ENCODE data around the gene CYP4F2.
"Not testable (repeated sequence)": the region's sequence is repeated elsewhere in the genome, so short reads cannot be mapped to it uniquely, and the experiment has no call there.

CYP4F2 gene, protein sequence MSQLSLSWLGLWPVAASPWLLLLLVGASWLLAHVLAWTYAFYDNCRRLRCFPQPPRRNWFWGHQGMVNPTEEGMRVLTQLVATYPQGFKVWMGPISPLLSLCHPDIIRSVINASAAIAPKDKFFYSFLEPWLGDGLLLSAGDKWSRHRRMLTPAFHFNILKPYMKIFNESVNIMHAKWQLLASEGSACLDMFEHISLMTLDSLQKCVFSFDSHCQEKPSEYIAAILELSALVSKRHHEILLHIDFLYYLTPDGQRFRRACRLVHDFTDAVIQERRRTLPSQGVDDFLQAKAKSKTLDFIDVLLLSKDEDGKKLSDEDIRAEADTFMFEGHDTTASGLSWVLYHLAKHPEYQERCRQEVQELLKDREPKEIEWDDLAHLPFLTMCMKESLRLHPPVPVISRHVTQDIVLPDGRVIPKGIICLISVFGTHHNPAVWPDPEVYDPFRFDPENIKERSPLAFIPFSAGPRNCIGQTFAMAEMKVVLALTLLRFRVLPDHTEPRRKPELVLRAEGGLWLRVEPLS

DNA sequence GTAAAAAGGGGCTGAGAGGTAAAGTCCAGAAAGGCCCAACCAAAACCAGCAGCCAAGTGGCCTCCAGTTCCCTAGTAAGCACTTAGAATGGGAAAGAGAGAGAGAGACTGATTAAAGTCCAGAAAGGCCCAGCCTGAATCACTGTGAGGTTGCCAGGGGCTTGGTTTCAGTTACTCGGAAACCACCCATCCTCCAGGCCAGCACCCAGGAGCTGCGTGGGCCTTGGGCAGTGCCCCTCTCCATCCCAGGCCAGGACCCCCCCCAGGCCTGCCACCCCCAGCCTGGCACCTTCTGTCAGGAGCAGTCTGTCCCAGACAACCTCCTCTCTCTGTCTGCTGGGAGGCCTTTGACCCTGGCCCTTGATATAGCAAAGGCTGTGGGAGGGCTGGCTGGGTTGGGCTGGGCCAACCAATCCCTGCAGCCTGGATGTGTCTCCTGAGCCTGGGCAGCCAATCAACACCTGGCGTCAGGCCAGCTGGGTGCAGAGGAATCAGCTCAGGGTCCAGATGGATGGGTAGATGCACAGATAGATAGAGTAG is at the start of gene CYP4F2:
Gene CYP4F2, minus strand, starts transcription at position 337 of the 539 bp plus-strand sequence. CDS start 463 bp downstream, outside the sequence.
- DNase-seq = no peak

DNA sequence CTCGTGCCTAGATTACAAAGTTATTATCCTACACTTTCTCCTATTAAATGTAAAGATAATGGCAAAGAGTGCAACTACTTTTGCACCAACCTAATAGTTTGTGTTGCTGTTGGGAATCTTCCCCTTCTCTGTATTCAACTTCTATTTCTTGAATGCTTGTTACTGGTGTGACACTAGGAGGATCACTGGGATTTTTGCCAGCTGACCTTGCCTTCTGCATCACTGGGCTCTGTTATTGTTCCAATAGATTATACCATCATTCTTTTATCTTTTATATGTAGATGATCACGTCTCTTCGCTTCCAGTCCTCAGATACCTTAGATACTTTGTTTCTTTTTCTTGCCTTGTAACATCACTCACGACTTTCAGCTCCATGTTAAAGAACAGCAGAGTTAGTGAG is 47.4 kb upstream of the CYP4F2 start:
- no peak for DNase-seq

DNA sequence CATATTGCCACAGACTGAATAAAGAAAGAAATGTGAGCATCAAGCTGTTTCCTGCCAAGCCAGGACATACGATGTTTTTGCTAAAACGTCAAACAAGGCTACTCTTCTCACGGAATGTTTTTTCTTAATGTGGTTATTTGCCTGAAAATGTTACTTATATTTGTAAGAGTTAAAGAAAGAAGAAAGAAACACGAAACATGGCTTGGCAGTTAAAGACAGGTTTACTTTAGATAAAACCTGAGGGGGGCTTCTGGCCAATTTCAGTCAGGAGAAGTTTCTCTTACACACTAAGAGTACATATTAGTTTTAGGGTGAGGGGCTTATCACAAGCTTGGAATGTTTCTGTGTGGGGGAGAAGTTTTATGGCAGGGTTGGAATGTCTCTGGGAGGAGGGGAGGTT is 46.5 kb upstream of the CYP4F2 start:
- DNase-seq = no peak

DNA sequence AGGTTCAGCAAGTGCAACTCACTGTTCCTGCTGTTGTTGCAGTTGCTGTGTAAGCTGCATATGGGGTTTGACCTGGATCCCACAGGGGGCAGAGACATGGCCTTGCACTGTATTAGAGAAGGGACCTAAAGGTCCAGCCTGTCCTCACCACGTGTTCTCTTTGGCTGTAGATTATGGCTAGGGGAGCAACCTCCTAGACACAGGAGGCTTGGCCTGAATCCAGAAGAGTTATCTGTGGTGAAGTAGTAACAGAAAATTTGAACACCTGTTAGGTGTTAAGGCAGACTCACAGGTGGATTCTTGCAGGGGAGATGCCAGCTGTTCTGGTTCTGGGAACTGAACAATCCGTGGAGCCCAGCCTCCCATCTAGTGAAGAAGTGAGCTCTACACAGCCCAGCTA is 39.9 kb upstream of the CYP4F2 start:
- DNase-seq = no peak

DNA sequence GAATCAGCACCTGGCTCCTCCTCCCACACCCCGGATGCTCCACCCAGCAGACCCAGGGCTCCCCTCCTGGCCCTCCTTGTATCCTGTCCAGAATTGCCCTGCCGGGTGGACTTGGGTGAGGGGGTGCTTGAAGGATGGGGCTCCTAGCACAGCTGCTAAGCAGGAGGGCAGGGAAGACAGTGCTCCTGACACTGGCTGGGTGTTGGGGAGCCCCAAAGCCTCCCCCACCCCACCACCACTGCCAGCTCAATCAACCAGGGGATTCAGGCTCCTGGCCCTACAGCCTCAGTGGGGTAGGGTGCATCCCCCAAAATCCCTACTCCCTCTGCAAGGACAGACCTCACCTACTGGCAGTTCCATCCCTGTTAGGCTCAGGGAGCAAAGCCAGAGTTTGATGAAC is 39.1 kb upstream of the CYP4F2 start:
- DNase-seq = no peak

DNA sequence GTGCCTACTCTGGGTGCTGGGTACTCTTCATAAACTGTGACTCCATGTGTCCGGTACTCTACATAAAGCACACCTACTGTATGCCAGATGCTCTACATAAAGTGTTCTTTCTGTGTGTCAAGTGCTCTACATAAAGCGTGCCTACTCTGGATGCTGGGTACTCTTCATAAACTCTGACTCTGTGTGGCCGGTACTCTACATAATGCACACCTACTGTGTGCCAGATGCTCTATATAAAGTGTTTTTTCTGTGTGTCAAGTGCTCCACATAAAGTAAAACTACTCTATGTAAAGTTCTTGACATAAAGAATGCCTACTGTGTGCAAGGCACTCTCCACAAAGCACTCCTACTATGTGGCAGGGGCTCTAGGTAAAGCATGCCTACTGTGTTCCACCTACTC is 38.3 kb upstream of the CYP4F2 start:
- no peak for DNase-seq

DNA sequence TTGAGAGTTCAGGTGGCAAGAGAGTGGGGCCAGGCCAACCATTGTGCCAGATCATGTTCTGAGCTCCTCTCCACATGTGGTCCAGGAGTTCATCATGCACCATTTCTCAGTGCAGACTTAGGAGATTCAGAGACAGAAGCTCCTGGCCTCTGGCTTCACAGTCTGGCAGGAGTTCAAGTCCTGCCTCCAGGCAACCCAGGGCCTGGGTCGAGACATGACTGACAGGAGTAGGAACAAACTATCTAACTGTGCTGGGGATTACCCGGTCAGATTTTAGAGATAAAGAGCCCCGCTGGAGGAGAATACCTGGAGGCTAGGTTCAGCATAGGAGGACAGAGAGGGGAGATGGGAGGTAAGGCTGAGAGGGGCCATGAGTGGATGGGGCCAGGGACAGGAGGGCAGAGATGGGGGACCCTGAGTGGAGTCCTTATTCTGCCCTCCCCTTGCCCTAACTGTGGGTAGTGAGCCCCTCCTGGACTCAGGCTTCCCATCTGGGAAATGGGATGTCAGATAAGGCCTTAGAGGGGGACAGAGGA is 37.4 kb upstream of the CYP4F2 start:
- no peak for DNase-seq

DNA sequence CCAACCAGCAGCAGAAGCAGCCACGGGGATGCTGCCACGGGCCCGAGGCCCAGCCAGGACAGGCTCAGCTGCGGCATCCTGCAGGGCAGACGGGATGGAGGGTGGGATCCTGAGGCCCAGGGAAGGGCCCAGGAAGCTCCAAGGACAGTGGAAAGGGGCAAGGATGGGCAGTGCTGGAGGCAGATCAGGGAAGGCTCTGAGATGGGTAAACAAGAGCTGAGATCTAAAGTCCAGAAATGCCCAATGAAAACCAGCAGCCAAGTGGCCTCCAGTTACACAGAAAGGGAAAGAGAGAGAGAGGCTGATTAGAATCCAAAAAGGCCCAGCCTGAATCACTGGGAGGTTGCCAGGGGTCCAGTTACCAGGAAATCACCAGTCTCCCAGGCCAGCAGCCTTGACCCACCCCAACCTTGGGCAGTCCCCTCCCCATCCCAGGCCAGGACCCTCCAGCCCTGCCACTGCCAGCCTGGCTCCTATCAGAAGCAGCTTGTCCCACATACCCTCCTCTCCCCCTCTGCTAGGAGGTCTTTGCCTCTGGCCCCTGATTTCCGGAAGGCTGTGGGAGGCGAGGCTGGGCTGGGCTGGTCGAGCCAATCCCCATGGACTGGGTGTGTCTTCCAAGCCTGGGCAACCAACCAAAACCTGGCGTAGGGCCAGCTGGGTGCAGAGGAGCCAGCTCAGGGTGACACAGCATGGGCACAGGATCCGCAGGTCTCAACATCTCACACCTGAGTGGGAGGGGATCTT is 36.6 kb upstream of the CYP4F2 start, which contains the start of gene CYP4F11:
Gene CYP4F11, minus strand, starts transcription at position 198 of the 747 bp plus-strand sequence. Its CDS starts 121 bp downstream, at position 77.
- DNase-seq = no peak

DNA sequence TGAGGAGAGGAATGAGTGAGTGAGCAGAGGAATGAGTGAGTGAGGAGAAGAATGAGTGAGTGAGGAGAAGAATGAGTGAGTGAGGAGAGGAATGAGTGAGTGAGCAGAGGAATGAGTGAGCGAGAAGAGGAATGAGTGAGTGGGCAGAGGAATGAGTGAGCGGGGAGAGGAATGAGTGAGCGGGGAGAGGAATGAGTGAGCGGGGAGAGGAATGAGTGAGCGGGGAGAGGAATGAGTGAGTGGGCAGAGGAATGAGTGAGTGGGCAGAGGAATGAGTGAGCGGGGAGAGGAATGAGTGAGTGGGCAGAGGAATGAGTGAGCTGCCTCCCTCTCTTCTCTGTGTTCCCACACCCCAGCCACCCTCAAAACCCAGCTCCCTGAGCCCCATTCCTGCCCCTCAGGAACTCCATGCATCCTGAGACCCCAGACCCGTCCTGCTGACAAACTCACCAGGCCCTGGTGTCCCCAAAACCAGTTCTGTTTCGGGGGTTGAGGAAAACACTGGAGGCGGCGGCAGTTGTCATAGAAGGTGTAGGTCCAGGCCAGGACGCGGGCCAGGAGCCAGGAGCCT is 36.0 kb upstream of the CYP4F2 start:
- DNase-seq = not testable (repeated sequence)

DNA sequence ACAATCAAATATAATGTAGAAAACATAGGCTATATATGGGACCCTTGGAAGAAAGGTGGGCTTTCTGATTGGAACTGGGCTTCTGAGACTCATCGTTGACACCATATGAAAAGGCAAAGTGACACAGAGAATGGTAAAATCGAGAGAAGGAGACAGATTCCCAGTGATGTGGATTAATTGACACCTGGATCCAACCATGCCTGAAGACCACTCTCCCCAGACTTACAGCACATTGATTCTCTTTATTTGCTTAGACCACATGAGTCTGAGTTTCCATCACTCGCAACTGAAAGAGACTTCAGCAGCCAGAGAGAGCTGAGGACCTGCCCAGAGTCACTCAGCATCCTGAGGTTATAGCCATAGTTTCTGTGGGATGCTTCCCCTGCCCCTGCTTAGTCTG is 30.4 kb upstream of the CYP4F2 start:
- no peak for DNase-seq

DNA sequence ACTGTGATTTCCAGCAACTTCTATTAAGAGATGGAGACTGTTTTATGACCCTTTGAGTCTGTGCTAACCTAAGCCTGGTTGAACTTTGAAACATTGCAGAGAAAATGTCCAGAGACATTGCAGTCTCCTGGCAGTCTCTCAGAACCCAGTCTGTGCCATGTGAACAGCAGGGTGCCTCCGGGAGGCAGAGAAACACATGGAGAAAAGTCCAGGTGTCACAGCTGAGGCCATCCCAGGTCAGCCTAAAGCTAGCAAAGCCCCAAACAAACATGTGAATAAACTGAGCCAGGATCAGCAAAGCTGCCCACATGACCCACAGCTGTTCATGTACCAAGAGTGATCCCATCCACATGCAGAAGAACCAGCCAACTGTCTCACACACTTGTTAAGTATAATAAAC is 28.6 kb upstream of the CYP4F2 start:
- DNase-seq = no peak

DNA sequence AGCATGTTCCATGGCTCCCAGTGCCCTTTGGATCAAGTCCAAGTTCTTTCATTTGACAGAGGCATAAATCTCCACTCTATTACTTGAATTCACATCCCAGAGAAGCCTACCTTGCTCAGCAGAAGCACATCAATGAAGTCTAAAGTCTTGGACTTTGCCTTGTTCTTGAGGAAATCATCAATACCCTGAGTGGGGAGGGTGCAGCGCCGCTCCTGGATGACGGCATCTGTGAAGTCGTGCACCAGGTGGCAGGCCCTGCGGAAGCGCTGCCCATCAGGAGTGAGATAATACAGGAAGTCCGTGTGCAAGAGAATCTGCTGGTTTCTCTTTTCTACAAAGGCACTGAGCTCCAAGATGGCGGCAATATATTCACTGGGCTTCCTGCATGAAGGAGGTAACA is 25.8 kb upstream of the CYP4F2 start:
- DNase-seq = no peak

DNA sequence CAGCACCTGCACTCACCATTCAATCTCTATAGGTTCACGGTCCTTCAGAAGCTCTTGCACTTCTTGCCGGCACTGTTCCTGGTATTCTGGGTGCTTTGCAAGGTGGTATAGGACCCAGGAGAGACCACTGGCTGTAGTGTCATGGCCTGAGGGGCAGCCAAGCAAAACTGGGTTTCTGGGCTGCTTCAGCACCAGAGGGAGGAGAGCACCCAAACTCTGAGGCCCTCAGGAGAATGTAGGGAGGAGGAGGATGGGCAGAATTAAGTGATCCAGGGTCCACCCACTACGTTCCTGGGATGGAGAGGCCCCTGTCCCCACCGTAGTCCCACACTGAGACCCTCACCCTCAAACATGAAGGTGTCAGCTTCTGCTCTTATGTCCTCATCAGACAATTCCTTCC is 24.1 kb upstream of the CYP4F2 start:
- no peak for DNase-seq

DNA sequence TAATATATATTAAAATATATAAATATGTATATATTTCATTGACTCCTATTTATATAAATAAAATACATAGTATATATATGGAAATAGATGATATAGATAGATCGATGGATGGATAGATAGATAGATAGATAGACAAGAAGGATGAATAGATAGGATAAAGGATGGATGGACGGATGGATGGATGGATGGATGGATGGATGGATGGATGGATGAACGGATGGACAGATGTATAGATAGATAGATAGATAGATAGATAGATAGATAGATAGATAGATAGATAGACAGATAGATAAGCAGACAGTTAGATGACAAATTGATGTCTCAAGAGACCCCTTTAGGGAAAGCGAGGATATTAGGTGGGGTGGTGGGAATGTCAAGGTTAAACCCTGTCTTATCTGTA is 21.4 kb upstream of the CYP4F2 start:
- no peak for DNase-seq

DNA sequence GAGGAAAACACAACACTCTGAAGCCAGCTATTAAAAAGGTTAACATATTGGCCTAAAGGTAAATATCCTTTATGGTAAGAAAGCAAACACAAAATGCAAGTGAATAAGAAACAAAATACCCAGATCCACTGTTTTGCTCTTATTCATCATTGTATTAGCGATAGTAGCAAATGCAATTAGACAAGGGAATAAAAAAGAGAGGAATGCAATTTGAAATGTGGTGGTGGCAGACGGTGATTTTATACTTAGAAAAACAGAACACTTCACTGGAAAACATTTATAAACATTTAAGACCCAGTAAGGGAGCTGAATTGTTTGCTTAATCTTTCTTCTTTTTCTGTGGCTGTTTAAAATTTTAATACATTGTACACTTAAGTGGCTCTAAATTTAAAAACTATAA is 17.2 kb upstream of the CYP4F2 start:
- no peak for DNase-seq

DNA sequence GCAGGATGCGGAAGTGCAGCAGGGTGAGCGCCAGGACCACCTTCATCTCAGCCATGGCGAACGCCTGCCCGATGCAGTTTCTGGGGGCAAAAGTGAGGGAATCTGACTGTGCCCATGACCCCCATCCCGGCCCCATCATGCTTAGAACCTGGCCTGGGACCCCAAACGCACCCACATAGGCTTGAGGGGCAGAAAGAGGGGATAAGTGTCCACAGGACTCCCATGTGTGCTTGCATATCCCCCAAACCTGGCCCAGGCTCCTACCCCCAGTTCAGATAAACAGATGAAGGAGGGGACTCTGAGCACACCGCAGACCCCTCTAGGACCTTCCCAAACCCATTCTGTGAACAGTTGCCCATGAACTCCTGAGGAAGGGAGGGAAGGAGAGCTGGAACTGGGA is 16.0 kb upstream of the CYP4F2 start:
- no peak for DNase-seq

DNA sequence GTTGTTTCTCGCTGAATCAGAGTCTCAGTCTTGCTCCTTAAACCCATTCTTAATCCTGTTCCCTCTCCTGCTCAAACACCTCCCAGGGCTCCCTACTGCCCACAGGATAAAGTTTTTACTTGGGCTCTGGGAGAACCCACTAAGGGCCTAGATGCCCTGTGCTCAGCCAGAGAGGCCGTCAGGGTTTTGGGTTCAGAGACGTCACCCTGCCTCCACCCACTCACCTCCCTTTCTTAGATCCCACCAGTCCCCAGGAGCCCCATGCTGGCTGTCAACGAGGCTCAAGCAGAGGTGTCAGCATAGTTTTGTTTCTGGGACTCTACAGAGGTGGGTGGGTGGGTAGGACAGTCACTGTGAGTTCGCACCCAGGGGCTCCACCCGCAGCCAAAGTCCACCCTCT is 15.5 kb upstream of the CYP4F2 start:
- DNase-seq = no peak

DNA sequence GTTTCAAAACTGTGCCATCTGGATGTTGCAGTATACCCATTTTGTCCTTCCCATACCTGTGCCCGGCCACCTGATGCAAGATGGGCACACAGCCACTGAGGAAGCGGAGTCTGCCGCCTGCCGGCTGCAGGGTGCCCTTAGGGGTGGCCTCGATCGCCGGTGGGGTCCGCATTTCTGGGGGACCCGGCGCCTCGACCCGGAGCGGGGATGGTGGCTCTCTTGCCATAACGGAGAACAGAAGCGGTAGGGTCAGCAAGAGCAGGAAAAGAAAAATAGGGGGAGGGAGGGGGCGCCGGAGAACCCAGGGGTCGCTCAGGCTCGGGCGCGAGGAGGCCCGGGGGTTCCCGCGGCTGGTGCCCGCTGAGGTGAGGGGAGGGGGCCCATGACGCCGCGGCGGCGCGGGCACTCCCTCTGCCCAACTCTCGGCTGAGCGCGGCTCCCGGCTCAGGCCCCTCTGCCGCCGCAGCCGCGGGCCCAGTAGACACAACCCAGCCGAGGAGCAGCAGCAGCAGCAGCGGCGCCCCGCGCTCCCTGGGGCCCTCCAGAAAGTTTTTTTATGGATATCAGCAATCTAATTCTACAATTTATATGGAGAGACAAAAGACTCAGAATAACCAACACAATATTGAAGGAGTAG is 13.8 kb upstream of the CYP4F2 start:
- DNase-seq = no peak

DNA sequence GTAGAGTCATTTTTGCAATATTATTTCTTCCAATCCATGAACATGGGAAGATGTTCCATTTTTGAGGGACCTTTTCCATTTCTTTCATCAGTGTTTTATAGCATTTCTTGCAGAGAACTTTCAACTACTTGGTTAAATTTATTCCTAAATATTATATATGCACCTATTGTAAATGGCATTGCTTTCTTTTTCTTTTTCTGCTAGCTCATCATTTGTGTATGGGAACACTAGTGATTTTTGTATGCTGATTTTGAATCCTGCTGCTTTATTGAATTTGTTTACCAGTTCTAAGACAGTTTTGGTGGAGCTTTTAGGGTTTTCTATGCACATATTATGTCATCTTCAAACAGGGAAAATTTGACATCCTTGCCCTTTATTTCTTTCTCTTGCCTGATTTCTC is 7.2 kb upstream of the CYP4F2 start:
- DNase-seq = no peak

DNA sequence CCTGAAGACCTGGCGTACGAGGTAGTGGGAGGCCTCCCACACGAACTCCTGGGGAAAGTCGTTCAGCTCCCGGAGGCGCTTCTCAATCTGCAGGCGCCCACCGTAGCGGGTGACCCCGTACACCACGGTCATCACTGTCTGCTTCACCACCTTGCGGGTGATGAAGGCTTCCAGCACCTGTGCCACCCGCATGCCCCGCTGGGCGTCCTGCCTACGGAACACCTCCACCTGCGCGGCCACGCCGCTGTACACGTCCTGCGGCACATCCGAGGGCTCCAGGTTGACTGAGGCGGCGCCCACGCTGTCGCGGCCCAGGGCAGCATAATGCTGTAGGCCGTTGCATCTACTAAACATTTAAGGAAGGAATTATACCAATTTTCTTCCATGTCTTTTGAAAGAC is 5.0 kb upstream of the CYP4F2 start:
- not testable (repeated sequence) for DNase-seq

DNA sequence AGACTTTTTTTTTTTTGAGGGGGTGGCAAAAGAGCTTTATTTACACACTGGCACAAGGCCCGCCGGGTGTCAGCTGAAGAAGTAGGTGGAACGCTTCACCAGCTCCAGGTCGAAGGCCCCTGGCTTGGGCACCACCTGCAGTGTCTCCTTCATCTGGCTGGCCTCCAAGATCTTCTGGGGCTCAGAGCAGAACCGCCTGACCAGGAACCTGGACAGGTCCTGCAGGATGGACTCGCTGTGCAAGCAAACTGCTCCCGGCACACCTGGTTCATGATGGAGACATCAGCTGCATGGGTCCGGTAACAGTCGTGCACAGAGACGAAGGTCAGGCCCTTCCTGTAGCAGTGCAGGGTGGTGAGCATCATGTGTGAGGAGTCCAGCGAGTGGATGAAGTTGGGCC is 4.4 kb upstream of the CYP4F2 start:
- DNase-seq = no peak

DNA sequence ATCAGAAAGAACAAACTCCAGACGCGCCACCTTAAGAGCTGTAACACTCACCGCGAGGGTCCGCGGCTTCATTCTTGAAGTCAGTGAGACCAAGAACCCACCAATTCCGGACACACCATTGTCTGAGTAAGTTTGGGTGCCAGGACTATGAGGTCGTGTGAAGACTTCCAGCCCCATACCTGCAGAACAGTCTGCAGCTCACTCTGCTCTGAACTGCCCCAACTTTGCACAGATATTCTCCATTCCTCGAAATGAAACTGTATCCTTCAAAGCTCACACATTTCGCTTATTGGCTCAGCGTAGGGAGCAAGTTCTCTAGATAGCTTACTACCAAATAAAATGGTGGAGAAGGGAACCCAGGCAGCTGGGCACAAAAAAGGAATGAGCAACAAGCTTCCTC is 2.6 kb upstream of the CYP4F2 start:
- no peak for DNase-seq

DNA sequence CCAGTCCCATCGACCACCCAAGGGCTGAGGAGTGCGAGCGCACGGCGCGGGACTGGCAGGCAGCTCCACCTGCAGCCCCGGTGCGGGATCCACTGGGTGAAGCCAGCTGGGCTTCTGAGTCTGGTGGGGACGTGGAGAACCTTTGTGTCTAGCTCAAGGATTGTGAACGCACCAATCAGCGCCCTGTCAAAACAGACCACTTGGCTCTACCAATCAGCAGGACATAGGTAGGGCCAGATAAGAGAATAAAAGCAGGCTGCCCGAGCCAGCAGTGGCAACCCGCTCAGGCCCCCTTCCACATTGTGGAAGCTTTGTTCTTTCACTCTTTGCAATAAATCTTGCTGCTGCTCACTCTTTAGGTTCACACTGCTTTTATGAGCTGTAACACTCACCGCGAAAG is 2.2 kb upstream of the CYP4F2 start:
- DNase-seq = not testable (repeated sequence)
